HepG2 (cell line): ENCODE data around the gene SEC14L5. TPM values are rescaled to one million over a fixed set of nuclear protein-coding genes. Genes with fewer than 3 reads are reported as not detected.

Experiments used
- FOXK2 ChIP-seq: fragments of 450-650 bp; IDR thresholded peaks from 2 replicates; pipeline ENCODE4 v1.6.1; 2016
- IRF2 ChIP-seq: IDR thresholded peaks from 2 replicates; pipeline ENCODE4 v1.6.1; 2018; ENCODE audit warnings: missing genetic modification reagents, missing compliant biosample characterization
- NFKB2 ChIP-seq: sonication (generic); formaldehyde crosslinking; IDR thresholded peaks from 2 replicates; pipeline ENCODE4 v1.4.0; 2020; ENCODE audit warnings: missing genetic modification reagents, borderline replicate concordance
- PCBP2 ChIP-seq: fragments of 200-400 bp; formaldehyde crosslinking; optimal IDR thresholded peaks from 2 replicates; pipeline ENCODE3; 2018; ENCODE audit warnings: low read length, low read depth; ENCODE audit not compliant: poor library complexity, severe bottlenecking
- TBX2 ChIP-seq: sonication (generic); formaldehyde crosslinking; IDR thresholded peaks from 2 replicates; pipeline ENCODE4 v1.5.0; 2020; ENCODE audit warnings: missing genetic modification reagents, mild to moderate bottlenecking, borderline replicate concordance
- ZBTB1 ChIP-seq: sonication (generic); formaldehyde crosslinking; IDR thresholded peaks from 2 replicates; pipeline ENCODE4 v1.4.0; 2020; ENCODE audit warnings: missing genetic modification reagents, borderline replicate concordance
- ZNF501 ChIP-seq: sonication (generic); formaldehyde crosslinking; IDR thresholded peaks from 2 replicates; pipeline ENCODE4 v1.5.1; 2020; ENCODE audit warnings: mild to moderate bottlenecking, moderate library complexity, missing genetic modification reagents
- ZNF550 ChIP-seq: sonication (generic); formaldehyde crosslinking; IDR thresholded peaks from 2 replicates; pipeline ENCODE4 v1.4.0; 2020; ENCODE audit warnings: mild to moderate bottlenecking, missing genetic modification reagents, borderline replicate concordance
- ZSCAN20 ChIP-seq: sonication (generic); formaldehyde crosslinking; IDR thresholded peaks from 2 replicates; pipeline ENCODE4 v1.4.0; 2020; ENCODE audit warnings: missing genetic modification reagents, mild to moderate bottlenecking, borderline replicate concordance
- polyA plus RNA-seq, 8 experiments: library from polyadenylated mRNA; depleted of rRNA in 3 of 8; stranded (reverse) in 7 of 8; unstranded in 1 of 8; fragments of >200 nt; fragmentation: Illumina TruSeq in 4 of 8; extraction: Trizol in 4 of 8; gene quantifications; 2 replicates each; pipeline versions ENCODE4 v1.2.1 to v1.2.3, GENCODE V29; 2011 to 2016; ENCODE audit warnings: low read depth in 4 of 8, missing spikeins in 1 of 8, mixed read lengths in 1 of 8; ENCODE audit not compliant: insufficient read depth in 1 of 8
- total RNA-seq, 5 experiments: library from RNA; depleted of rRNA; stranded (reverse); fragments of >200 nt; fragmentation: Illumina TruSeq; extraction: Trizol; gene quantifications; 2 replicates each; pipeline ENCODE4 v1.2.3, GENCODE V29; 2016; ENCODE audit warnings: low read depth in 1 of 5
- TF ChIP-seq, protein P1 (sequence below): sonication (generic); formaldehyde crosslinking; IDR thresholded peaks from 2 replicates; pipeline ENCODE4 v1.4.0; 2020; ENCODE audit warnings: missing genetic modification reagents, low read depth, mild to moderate bottlenecking, borderline replicate concordance
- TF ChIP-seq, protein P2 (sequence below): sonication (generic); formaldehyde crosslinking; IDR thresholded peaks from 2 replicates; pipeline ENCODE4 v1.4.0; 2020; ENCODE audit warnings: missing genetic modification reagents, borderline replicate concordance
- TF ChIP-seq, protein P3 (sequence below): sonication (generic); formaldehyde crosslinking; IDR thresholded peaks from 2 replicates; pipeline ENCODE4 v1.5.1; 2020; ENCODE audit warnings: mild to moderate bottlenecking, missing genetic modification reagents, moderate library complexity
- TF ChIP-seq, protein P4 (sequence below): sonication (generic); formaldehyde crosslinking; IDR thresholded peaks from 2 replicates; pipeline ENCODE4 v1.4.0; 2020; ENCODE audit warnings: missing genetic modification reagents

The SEC14L5 gene
- total and polyA plus RNA-seq, 2 of the 13 experiments (the other 11 are each of a cell fraction or from before 2014, with no cell fraction given), result 0.40 to 0.42 TPM

DNA sequence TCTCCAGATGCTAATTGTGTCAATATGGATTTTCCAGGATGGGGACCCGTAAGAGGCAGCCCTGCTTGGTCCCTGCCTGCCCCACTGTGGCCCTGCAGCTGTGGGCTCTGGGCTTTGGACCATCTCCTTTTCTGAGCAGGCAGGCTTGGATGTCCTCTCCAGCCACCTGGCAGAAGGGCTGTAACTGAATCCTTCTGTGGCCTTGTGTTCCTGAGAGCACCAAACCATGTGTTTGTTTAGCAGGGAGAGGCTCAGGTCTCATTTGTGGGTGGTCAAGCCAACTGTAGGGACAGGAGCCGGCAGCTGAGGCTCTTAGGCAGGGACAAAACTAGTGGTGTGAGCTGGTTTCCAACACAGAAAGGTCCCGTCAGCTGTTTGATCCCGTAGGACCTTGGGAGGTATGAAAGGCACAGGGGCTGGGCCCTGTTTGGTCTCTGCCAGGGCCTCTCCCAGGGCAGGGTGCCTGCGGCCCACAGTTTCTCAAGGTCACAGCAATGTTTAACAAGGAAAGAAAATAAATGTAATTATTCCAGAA is 18.5 kb downstream of the SEC14L5 start (continued):
- TF ChIP-seq, protein P1, sequence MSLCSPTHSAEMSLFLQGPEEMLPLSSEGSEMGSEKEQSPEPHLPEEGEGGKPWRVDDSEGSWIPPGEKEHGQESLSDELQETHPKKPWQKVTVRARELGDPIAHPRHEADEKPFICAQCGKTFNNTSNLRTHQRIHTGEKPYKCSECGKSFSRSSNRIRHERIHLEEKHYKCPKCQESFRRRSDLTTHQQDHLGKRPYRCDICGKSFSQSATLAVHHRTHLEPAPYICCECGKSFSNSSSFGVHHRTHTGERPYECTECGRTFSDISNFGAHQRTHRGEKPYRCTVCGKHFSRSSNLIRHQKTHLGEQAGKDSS, result 0 out of 2 replicates have a peak, but pooled peaks have one; percentile 36
- TF ChIP-seq, protein P2, sequence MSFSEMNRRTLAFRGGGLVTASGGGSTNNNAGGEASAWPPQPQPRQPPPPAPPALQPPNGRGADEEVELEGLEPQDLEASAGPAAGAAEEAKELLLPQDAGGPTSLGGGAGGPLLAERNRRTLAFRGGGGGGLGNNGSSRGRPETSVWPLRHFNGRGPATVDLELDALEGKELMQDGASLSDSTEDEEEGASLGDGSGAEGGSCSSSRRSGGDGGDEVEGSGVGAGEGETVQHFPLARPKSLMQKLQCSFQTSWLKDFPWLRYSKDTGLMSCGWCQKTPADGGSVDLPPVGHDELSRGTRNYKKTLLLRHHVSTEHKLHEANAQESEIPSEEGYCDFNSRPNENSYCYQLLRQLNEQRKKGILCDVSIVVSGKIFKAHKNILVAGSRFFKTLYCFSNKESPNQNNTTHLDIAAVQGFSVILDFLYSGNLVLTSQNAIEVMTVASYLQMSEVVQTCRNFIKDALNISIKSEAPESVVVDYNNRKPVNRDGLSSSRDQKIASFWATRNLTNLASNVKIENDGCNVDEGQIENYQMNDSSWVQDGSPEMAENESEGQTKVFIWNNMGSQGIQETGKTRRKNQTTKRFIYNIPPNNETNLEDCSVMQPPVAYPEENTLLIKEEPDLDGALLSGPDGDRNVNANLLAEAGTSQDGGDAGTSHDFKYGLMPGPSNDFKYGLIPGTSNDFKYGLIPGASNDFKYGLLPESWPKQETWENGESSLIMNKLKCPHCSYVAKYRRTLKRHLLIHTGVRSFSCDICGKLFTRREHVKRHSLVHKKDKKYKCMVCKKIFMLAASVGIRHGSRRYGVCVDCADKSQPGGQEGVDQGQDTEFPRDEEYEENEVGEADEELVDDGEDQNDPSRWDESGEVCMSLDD (CRISPR knock-in tag), result 0 out of 2 replicates have a peak, but pooled peaks have one; percentile 29
- no peak for TF ChIP-seq NFKB2 (CRISPR knock-in tag)
- no peak for TF ChIP-seq ZSCAN20 (CRISPR knock-in tag)
- TF ChIP-seq TBX2 (CRISPR knock-in tag), result peak; percentile 41
- TF ChIP-seq, protein P3, sequence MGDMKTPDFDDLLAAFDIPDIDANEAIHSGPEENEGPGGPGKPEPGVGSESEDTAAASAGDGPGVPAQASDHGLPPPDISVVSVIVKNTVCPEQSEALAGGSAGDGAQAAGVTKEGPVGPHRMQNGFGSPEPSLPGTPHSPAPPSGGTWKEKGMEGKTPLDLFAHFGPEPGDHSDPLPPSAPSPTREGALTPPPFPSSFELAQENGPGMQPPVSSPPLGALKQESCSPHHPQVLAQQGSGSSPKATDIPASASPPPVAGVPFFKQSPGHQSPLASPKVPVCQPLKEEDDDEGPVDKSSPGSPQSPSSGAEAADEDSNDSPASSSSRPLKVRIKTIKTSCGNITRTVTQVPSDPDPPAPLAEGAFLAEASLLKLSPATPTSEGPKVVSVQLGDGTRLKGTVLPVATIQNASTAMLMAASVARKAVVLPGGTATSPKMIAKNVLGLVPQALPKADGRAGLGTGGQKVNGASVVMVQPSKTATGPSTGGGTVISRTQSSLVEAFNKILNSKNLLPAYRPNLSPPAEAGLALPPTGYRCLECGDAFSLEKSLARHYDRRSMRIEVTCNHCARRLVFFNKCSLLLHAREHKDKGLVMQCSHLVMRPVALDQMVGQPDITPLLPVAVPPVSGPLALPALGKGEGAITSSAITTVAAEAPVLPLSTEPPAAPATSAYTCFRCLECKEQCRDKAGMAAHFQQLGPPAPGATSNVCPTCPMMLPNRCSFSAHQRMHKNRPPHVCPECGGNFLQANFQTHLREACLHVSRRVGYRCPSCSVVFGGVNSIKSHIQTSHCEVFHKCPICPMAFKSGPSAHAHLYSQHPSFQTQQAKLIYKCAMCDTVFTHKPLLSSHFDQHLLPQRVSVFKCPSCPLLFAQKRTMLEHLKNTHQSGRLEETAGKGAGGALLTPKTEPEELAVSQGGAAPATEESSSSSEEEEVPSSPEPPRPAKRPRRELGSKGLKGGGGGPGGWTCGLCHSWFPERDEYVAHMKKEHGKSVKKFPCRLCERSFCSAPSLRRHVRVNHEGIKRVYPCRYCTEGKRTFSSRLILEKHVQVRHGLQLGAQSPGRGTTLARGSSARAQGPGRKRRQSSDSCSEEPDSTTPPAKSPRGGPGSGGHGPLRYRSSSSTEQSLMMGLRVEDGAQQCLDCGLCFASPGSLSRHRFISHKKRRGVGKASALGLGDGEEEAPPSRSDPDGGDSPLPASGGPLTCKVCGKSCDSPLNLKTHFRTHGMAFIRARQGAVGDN, result peak; percentile 52
- 0 out of 2 replicates have a peak, but pooled peaks have one; percentile 38 for TF ChIP-seq ZNF550 (CRISPR knock-in tag)
- TF ChIP-seq FOXK2, result no peak
- TF ChIP-seq, protein P4, sequence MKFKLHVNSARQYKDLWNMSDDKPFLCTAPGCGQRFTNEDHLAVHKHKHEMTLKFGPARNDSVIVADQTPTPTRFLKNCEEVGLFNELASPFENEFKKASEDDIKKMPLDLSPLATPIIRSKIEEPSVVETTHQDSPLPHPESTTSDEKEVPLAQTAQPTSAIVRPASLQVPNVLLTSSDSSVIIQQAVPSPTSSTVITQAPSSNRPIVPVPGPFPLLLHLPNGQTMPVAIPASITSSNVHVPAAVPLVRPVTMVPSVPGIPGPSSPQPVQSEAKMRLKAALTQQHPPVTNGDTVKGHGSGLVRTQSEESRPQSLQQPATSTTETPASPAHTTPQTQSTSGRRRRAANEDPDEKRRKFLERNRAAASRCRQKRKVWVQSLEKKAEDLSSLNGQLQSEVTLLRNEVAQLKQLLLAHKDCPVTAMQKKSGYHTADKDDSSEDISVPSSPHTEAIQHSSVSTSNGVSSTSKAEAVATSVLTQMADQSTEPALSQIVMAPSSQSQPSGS (CRISPR knock-in tag), result no peak
- TF ChIP-seq IRF2 (CRISPR knock-in tag), result no peak
- TF ChIP-seq ZNF501 (CRISPR knock-in tag), result peak; percentile 36; the same call in 1 of the 2 replicates
- no peak for TF ChIP-seq PCBP2
- no peak for TF ChIP-seq ZBTB1
